SK-N-SH (cell line): ENCODE results near the gene FAM107B. TPM values are rescaled to one million over a fixed set of nuclear protein-coding genes. Genes with fewer than 3 reads are reported as not detected.

Experiments used
- CTCF ChIA-PET: fragments of 300-600, 350-600 bp; formaldehyde crosslinking; extraction: SDS; loops from one replicate; lab custom pipeline; 2021; lab: Yijun Ruan, JAX
- POLR2A ChIA-PET: fragments of 350-600 bp; sonication (Branson Sonifier 250); formaldehyde crosslinking; extraction: SDS; loops from one replicate; lab custom pipeline; 2020; ENCODE audit warnings: antibody characterized with exemption, inconsistent platforms; lab: Yijun Ruan, JAX
- DNase-seq: peaks from one replicate; pipeline ENCODE4 v3.0.0; 2012
- H2AFZ ChIP-seq: fragments of 200-600 bp; sonication (generic); 2 replicates; pipeline ENCODE4 v1.8.1; 2016; ENCODE audit warnings: antibody characterized with exemption, mild to moderate bottlenecking, low read depth
- H3F3A ChIP-seq: fragments of 200-600 bp; sonication (generic); replicated peaks from 2 replicates; pipeline ENCODE3; 2016; ENCODE audit warnings: antibody characterized with exemption, mild to moderate bottlenecking; ENCODE audit not compliant: insufficient read depth
- H3K27ac ChIP-seq, 2 experiments: fragments of 200-500 bp in 1 of 2; fragments of 200-600 bp in 1 of 2; sonication (Bioruptor generic) in 1 of 2; sonication (generic), shearing (Covaris generic) in 1 of 2; 2 replicates each; pipeline versions ENCODE4 v1.5.1 to v1.6.1; 2014 to 2016; ENCODE audit warnings: low read depth in 2 of 2, inconsistent platforms in 1 of 2, low read length in 1 of 2, mild to moderate bottlenecking in 1 of 2, mixed read lengths in 1 of 2
- H3K27me3 ChIP-seq: fragments of 200-600 bp; sonication (generic), shearing (Covaris generic); 2 replicates; pipeline ENCODE4 v1.6.1; 2016; ENCODE audit warnings: mixed run types; ENCODE audit not compliant: insufficient read depth
- H3K36me3 ChIP-seq, 2 experiments: fragments of 200-500 bp in 1 of 2; fragments of 200-600 bp in 1 of 2; sonication (Bioruptor generic) in 1 of 2; sonication (generic) in 1 of 2; replicated peaks in 1 of 2; 2 replicates each; pipeline versions ENCODE3 to v1.5.1; 2014 to 2016; ENCODE audit warnings: low read length in 1 of 2, mild to moderate bottlenecking in 1 of 2; ENCODE audit not compliant: insufficient read depth in 2 of 2, control insufficient read depth in 1 of 2
- H3K4me1 ChIP-seq, 2 experiments: fragments of 200-500 bp in 1 of 2; fragments of 200-600 bp in 1 of 2; sonication (Bioruptor generic) in 1 of 2; sonication (generic), shearing (Covaris generic) in 1 of 2; 2 replicates each; pipeline versions ENCODE4 v1.5.1 to v1.6.1; 2014 to 2016; ENCODE audit warnings: low read depth in 1 of 2, low read length in 1 of 2, mixed run types in 1 of 2; ENCODE audit not compliant: insufficient read depth in 2 of 2, control insufficient read depth in 1 of 2
- H3K4me2 ChIP-seq: fragments of 200-600 bp; sonication (generic), shearing (Covaris generic); 2 replicates; pipeline ENCODE4 v1.6.1; 2017; ENCODE audit warnings: mixed run types
- H3K4me3 ChIP-seq, 2 experiments: fragments of 200-500 bp in 1 of 2; fragments of 200-600 bp in 1 of 2; sonication (Bioruptor generic) in 1 of 2; sonication (generic), shearing (Covaris generic) in 1 of 2; 2 replicates each; pipeline versions ENCODE4 v1.5.1 to v1.8.1; 2014 to 2016; ENCODE audit warnings: low read depth in 2 of 2, inconsistent platforms in 1 of 2, low read length in 1 of 2, mild to moderate bottlenecking in 1 of 2, mixed read lengths in 1 of 2, moderate library complexity in 1 of 2
- H3K79me2 ChIP-seq: fragments of 200-600 bp; sonication (generic); 2 replicates; pipeline ENCODE4 v1.8.1; 2017; ENCODE audit warnings: mild to moderate bottlenecking; ENCODE audit not compliant: insufficient read depth
- H3K9ac ChIP-seq: fragments of 200-600 bp; sonication (generic); 2 replicates; pipeline ENCODE4 v1.6.1; 2017; ENCODE audit warnings: mixed run types
- H3K9me2 ChIP-seq: fragments of 200-600 bp; sonication (generic); 2 replicates; pipeline ENCODE4 v1.6.1; 2017; ENCODE audit warnings: mixed run types
- H3K9me3 ChIP-seq: fragments of 200-600 bp; sonication (generic); 2 replicates; pipeline ENCODE4 v1.6.1; 2017; ENCODE audit warnings: mixed run types, mild to moderate bottlenecking, moderate library complexity
- H4K20me1 ChIP-seq: fragments of 200-600 bp; sonication (generic); 2 replicates; pipeline ENCODE4 v1.6.1; 2017; ENCODE audit warnings: mild to moderate bottlenecking, mixed run types; ENCODE audit not compliant: insufficient read depth
- EP300 ChIP-seq, 2 experiments: IDR thresholded peaks; 2 replicates each; pipeline versions ENCODE4 v1.4.0 to v1.6.1; 2012; ENCODE audit warnings: borderline replicate concordance in 1 of 2, low read depth in 1 of 2, low read length in 1 of 2
- EZH2phosphoT487 ChIP-seq: fragments of 200-600 bp; sonication (generic); IDR thresholded peaks from 2 replicates; pipeline ENCODE4 v1.6.1; 2017; ENCODE audit warnings: low read depth, mixed run types, mild to moderate bottlenecking, antibody characterized with exemption, moderate library complexity, borderline replicate concordance
- GATA2 ChIP-seq: sonication (generic); formaldehyde crosslinking; IDR thresholded peaks from 2 replicates; pipeline ENCODE4 v1.5.0; 2020; ENCODE audit warnings: mild to moderate bottlenecking, missing genetic modification reagents
- MAX ChIP-seq: IDR thresholded peaks from 2 replicates; pipeline ENCODE4 v1.4.0; 2012; ENCODE audit warnings: low read depth
- MEF2A ChIP-seq: IDR thresholded peaks from 2 replicates; pipeline ENCODE4 v1.4.0; 2012; ENCODE audit warnings: low read depth, borderline replicate concordance
- NFIC ChIP-seq: IDR thresholded peaks from 2 replicates; pipeline ENCODE4 v1.4.0; 2012; ENCODE audit warnings: borderline replicate concordance
- PBX3 ChIP-seq: IDR thresholded peaks from 2 replicates; pipeline ENCODE4; 2012
- POLR2AphosphoS5 ChIP-seq: IDR thresholded peaks from 2 replicates; pipeline ENCODE4 v1.6.1; 2012; ENCODE audit warnings: low read depth, low read length
- RAD21 ChIP-seq: IDR thresholded peaks from 2 replicates; pipeline ENCODE4 v1.6.1; 2012; ENCODE audit warnings: mild to moderate bottlenecking, low read length
- RFX5 ChIP-seq: IDR thresholded peaks from 2 replicates; pipeline ENCODE4 v1.6.1; 2012; ENCODE audit warnings: mild to moderate bottlenecking, improper control_type of control experiment, low read length
- RXRA ChIP-seq: IDR thresholded peaks from 2 replicates; pipeline ENCODE4 v1.4.0; 2012; ENCODE audit warnings: low read depth, mild to moderate bottlenecking, borderline replicate concordance
- TEAD4 ChIP-seq: IDR thresholded peaks from 2 replicates; pipeline ENCODE4 v1.4.0; 2012; ENCODE audit warnings: mild to moderate bottlenecking, borderline replicate concordance; ENCODE audit not compliant: insufficient read depth
- WGBS: methylation state at CpG from one replicate; pipeline ENCODE4 v1.1.6; 2017; ENCODE audit warnings: low lambda C conversion rate; 5-methylcytosine and 5-hydroxymethylcytosine counted together
- polyA plus RNA-seq, 3 experiments: library from polyadenylated mRNA; depleted of rRNA; stranded (reverse); fragments of >200 nt; gene quantifications; 2 replicates each; pipeline ENCODE4 v1.2.3, GENCODE V29; 2012
- TF ChIP-seq, protein P1 (sequence below): fragments of 150-350 bp; IDR thresholded peaks from 2 replicates; pipeline ENCODE4 v1.6.1; 2016; ENCODE audit warnings: mild to moderate bottlenecking, low read depth, low read length
- TF ChIP-seq, protein P2 (sequence below): fragments of 200-600 bp; sonication (generic); IDR thresholded peaks from 2 replicates; pipeline ENCODE4 v1.6.1; 2017; ENCODE audit warnings: antibody characterized with exemption, mild to moderate bottlenecking, moderate library complexity

The FAM107B gene
- polyA plus RNA-seq, 1 of the 3 experiments (the other 2 are of a cell fraction) = 1.0 TPM

DNA sequence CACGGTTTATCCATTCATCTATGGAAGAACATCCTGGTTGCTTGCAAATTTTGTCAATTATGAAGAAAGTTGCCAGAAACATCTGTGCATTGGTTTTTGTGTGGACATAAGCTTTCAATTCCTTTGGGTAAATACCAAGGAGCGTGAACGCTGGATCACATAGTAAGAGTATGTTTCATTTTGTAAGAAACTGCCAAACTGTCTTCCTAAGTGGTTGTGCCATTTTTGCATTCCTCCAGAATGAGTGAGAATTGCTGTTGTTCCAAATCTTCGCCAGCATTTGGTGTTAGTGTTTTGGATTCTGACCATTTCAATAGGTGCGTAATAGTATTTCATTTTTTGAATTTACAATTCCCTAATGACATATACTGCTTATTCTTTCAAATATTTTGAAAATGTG, 288.7 kb downstream of the FAM107B start:
- Histone ChIP-seq H3K79me2 (no peaks in the 10 kb centered on the region), H3K27ac (no peak overlapping the region), H3K4me1 (no peaks in the 10 kb centered on the region), H3K9me3 (no peaks in the 10 kb centered on the region), H3K36me3 (no peaks in the 10 kb centered on the region), H3K9ac (no peak overlapping the region), H3K4me2 (no peak overlapping the region), H3F3A (no peaks in the 10 kb centered on the region), H3K4me3 (no peak overlapping the region), H4K20me1 (no peaks in the 10 kb centered on the region), H3K27me3 (no peaks in the 10 kb centered on the region), H3K9me2 (no peaks in the 10 kb centered on the region), H2AFZ (no peak overlapping the region)
- 67% methylated on average over 5 of the region's 5 CpGs for WGBS
- ChIA-PET CTCF (interaction anchor here (1.0 to 4.7 kb wide), 2 partner anchors 13 to 337 kb away, joined by 4 to 28 read pairs; no protein-coding TSS in a partner anchor), POLR2A (no interaction called here)
- DNase-seq = no peak
- no peak for TF ChIP-seq TEAD4
- TF ChIP-seq GATA2 (CRISPR knock-in tag) = no peak
- TF ChIP-seq, protein P1, sequence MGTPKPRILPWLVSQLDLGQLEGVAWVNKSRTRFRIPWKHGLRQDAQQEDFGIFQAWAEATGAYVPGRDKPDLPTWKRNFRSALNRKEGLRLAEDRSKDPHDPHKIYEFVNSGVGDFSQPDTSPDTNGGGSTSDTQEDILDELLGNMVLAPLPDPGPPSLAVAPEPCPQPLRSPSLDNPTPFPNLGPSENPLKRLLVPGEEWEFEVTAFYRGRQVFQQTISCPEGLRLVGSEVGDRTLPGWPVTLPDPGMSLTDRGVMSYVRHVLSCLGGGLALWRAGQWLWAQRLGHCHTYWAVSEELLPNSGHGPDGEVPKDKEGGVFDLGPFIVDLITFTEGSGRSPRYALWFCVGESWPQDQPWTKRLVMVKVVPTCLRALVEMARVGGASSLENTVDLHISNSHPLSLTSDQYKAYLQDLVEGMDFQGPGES = no peak
- TF ChIP-seq PBX3 = no peak
- TF ChIP-seq EZH2phosphoT487 = no peak
- TF ChIP-seq, protein P2, sequence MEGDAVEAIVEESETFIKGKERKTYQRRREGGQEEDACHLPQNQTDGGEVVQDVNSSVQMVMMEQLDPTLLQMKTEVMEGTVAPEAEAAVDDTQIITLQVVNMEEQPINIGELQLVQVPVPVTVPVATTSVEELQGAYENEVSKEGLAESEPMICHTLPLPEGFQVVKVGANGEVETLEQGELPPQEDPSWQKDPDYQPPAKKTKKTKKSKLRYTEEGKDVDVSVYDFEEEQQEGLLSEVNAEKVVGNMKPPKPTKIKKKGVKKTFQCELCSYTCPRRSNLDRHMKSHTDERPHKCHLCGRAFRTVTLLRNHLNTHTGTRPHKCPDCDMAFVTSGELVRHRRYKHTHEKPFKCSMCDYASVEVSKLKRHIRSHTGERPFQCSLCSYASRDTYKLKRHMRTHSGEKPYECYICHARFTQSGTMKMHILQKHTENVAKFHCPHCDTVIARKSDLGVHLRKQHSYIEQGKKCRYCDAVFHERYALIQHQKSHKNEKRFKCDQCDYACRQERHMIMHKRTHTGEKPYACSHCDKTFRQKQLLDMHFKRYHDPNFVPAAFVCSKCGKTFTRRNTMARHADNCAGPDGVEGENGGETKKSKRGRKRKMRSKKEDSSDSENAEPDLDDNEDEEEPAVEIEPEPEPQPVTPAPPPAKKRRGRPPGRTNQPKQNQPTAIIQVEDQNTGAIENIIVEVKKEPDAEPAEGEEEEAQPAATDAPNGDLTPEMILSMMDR = no peak
- TF ChIP-seq RAD21 = no peak
- TF ChIP-seq RXRA = no peak
- no peak for TF ChIP-seq MAX
- TF ChIP-seq MEF2A = no peak
- no peak for TF ChIP-seq POLR2AphosphoS5

GRCh38 chr10:14483417-14483816, 291.3 kb downstream of the FAM107B start:
- Histone ChIP-seq H2AFZ (no peak overlapping the region), H3K9me2 (no peaks in the 10 kb centered on the region), H4K20me1 (no peaks in the 10 kb centered on the region), H3F3A (no peaks in the 10 kb centered on the region), H3K4me1 (no peaks in the 10 kb centered on the region), H3K4me2 (no peak overlapping the region), H3K79me2 (no peaks in the 10 kb centered on the region), H3K9ac (no peak overlapping the region), H3K4me3 (no peak overlapping the region)
- no peak for DNase-seq
- WGBS = 46% methylated on average over 5 of the region's 5 CpGs
- TF ChIP-seq RFX5 = no peak
- no peak for TF ChIP-seq EP300 (IDR thresholded peaks at IDR 0.05; ENCODE audit: borderline replicate concordance in 1 of 2, low read depth in 1 of 2, low read length in 1 of 2)
- TF ChIP-seq NFIC = no peak
- TF ChIP-seq, all 33 proteins: peak for 0
- no peaks in the 10 kb centered on the region for H3K27me3 ChIP-seq
- no peaks in the 10 kb centered on the region for H3K36me3 ChIP-seq
- ChIA-PET CTCF (interaction anchor here (1.0 kb wide), 1 partner anchor 286 kb away, joined by 3 read pairs; no protein-coding TSS in a partner anchor), POLR2A (no interaction called here)
- H3K9me3 ChIP-seq = no peaks in the 10 kb centered on the region
- no peak overlapping the region for H3K27ac ChIP-seq
